HepG2 (cell line): Measurements from ENCODE around the gene ACSM5. TPM values are rescaled to one million over a fixed set of nuclear protein-coding genes. Genes with fewer than 3 reads are reported as not detected.

Source experiments
- GFI1 ChIP-seq: sonication (generic); formaldehyde crosslinking; IDR thresholded peaks from 2 replicates; pipeline ENCODE4 v1.5.0; 2020; ENCODE audit warnings: missing genetic modification reagents, mild to moderate bottlenecking, borderline replicate concordance
- KDM4B ChIP-seq: sonication (generic); formaldehyde crosslinking; IDR thresholded peaks from 2 replicates; pipeline ENCODE4 v1.4.0; 2020; ENCODE audit warnings: missing genetic modification reagents
- KLF15 ChIP-seq: sonication (generic); formaldehyde crosslinking; IDR thresholded peaks from 2 replicates; pipeline ENCODE4 v1.8.1; 2023; ENCODE audit warnings: borderline replicate concordance, mild to moderate bottlenecking, inconsistent platforms, missing genetic modification reagents, mixed read lengths
- MED8 ChIP-seq: sonication (generic); formaldehyde crosslinking; IDR thresholded peaks from 2 replicates; pipeline ENCODE4 v1.8.1; 2023; ENCODE audit warnings: mild to moderate bottlenecking, missing genetic modification reagents; ENCODE audit not compliant: insufficient replicate concordance
- REL ChIP-seq: sonication (generic); formaldehyde crosslinking; conservative IDR thresholded peaks from 2 replicates; pipeline ENCODE4 v1.8.0; 2022; ENCODE audit warnings: mild to moderate bottlenecking, missing genetic modification reagents, moderate library complexity
- RXRB ChIP-seq: IDR thresholded peaks from 2 replicates; pipeline ENCODE4 v1.6.1; 2016; ENCODE audit warnings: borderline replicate concordance, missing genetic modification reagents, missing compliant biosample characterization
- SMAD3 ChIP-seq: sonication (generic); formaldehyde crosslinking; IDR thresholded peaks from 2 replicates; pipeline ENCODE4 v1.4.0; 2020; ENCODE audit warnings: missing genetic modification reagents
- ZBTB26 ChIP-seq: IDR thresholded peaks from 2 replicates; pipeline ENCODE4 v1.6.1; 2016; ENCODE audit warnings: missing compliant biosample characterization, missing genetic modification reagents, borderline replicate concordance
- ZGPAT ChIP-seq: IDR thresholded peaks from 2 replicates; pipeline ENCODE4 v1.6.1; 2016; ENCODE audit warnings: mild to moderate bottlenecking
- ZNF580 ChIP-seq: IDR thresholded peaks from 2 replicates; pipeline ENCODE4 v1.6.1; 2016; ENCODE audit warnings: low read depth, borderline replicate concordance
- ZNF83 ChIP-seq: sonication (generic); formaldehyde crosslinking; IDR thresholded peaks from 2 replicates; pipeline ENCODE4 v1.4.0; 2020; ENCODE audit warnings: missing genetic modification reagents, mild to moderate bottlenecking, borderline replicate concordance
- polyA plus RNA-seq, 8 experiments: library from polyadenylated mRNA; depleted of rRNA in 3 of 8; stranded (reverse) in 7 of 8; unstranded in 1 of 8; fragments of >200 nt; fragmentation: Illumina TruSeq in 4 of 8; extraction: Trizol in 4 of 8; gene quantifications; 2 replicates each; pipeline versions ENCODE4 v1.2.1 to v1.2.3, GENCODE V29; 2011 to 2016; ENCODE audit warnings: low read depth in 4 of 8, missing spikeins in 1 of 8, mixed read lengths in 1 of 8; ENCODE audit not compliant: insufficient read depth in 1 of 8
- total RNA-seq, 5 experiments: library from RNA; depleted of rRNA; stranded (reverse); fragments of >200 nt; fragmentation: Illumina TruSeq; extraction: Trizol; gene quantifications; 2 replicates each; pipeline ENCODE4 v1.2.3, GENCODE V29; 2016; ENCODE audit warnings: low read depth in 1 of 5
- TF ChIP-seq, protein P1 (sequence below): IDR thresholded peaks from 2 replicates; pipeline ENCODE4 v1.6.1; 2016; ENCODE audit warnings: missing compliant biosample characterization, missing genetic modification reagents, borderline replicate concordance
- TF ChIP-seq, protein P2 (sequence below): sonication (generic); formaldehyde crosslinking; IDR thresholded peaks from 2 replicates; pipeline ENCODE4 v1.5.0; 2020; ENCODE audit warnings: mild to moderate bottlenecking, missing genetic modification reagents
- TF ChIP-seq, protein P3 (sequence below): fragments of 450-650 bp; IDR thresholded peaks from 2 replicates; pipeline ENCODE4 v1.6.1; 2016

ACSM5 gene
- total and polyA plus RNA-seq, 2 of the 13 experiments (the other 11 are each of a cell fraction or from before 2014, with no cell fraction given), result 9.1 to 15.0 TPM

DNA sequence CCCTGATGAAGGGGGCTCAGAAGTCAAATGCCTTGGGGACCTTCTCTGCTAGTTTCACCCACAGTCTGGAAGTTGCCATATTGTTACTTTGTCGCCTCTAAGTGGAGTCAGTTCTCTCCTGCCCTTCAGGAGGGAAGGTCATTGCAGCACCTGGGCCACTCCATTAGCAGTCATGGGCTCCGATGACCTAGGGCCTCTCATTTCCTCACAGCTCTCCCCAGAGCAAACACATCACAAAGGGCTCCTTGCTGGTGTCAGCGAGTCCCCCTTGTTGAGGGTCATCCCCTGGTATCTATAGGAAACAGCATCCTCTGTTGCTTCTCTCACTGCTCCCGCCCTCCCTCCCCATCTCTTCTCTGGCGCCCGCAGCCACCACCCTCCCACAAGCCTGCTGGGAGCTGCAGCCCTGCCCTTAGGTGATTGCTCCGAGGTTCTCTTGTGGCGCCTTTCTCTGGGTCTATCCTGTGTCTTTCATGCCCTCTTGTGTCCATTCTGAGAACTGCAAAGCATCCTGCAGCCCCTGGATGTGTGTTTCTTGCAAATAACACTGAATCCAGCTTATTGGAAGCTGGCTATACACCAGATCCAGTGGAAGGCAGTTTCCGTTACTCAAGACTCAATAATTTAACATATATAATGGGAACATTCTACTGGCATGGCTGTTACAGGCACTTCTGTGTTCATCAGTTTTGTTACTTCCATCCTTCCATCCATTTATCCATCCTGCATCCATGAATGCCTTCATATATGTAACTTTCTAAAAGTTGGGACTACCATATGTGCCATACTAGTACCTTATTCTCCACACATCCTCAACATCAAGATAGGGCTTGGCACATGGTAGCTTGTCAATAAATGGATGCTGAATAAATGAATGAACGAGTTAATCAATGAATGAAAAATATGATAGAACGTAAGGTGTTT, 26.0 kb upstream of the ACSM5 start (continued):
- TF ChIP-seq, protein P1, sequence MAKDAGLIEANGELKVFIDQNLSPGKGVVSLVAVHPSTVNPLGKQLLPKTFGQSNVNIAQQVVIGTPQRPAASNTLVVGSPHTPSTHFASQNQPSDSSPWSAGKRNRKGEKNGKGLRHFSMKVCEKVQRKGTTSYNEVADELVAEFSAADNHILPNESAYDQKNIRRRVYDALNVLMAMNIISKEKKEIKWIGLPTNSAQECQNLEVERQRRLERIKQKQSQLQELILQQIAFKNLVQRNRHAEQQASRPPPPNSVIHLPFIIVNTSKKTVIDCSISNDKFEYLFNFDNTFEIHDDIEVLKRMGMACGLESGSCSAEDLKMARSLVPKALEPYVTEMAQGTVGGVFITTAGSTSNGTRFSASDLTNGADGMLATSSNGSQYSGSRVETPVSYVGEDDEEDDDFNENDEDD, result 0 out of 2 replicates have a peak, but pooled peaks have one; percentile 47
- TF ChIP-seq ZNF83 (CRISPR knock-in tag) (no peak), KLF15 (CRISPR knock-in tag) (no peak), ZNF580 (CRISPR knock-in tag) (peak; percentile 43; the same call in 1 of the 2 replicates), MED8 (CRISPR knock-in tag) (no peak), SMAD3 (CRISPR knock-in tag) (0 out of 2 replicates have a peak, but pooled peaks have one; percentile 51), REL (CRISPR knock-in tag) (no peak), RXRB (peak; percentile 60; the same call in 1 of the 2 replicates), GFI1 (CRISPR knock-in tag) (no peak), KDM4B (CRISPR knock-in tag) (peak; percentile 60; the same call in 1 of the 2 replicates), ZBTB26 (CRISPR knock-in tag) (no peak), ZGPAT (CRISPR knock-in tag) (no peak)
- TF ChIP-seq, protein P2, sequence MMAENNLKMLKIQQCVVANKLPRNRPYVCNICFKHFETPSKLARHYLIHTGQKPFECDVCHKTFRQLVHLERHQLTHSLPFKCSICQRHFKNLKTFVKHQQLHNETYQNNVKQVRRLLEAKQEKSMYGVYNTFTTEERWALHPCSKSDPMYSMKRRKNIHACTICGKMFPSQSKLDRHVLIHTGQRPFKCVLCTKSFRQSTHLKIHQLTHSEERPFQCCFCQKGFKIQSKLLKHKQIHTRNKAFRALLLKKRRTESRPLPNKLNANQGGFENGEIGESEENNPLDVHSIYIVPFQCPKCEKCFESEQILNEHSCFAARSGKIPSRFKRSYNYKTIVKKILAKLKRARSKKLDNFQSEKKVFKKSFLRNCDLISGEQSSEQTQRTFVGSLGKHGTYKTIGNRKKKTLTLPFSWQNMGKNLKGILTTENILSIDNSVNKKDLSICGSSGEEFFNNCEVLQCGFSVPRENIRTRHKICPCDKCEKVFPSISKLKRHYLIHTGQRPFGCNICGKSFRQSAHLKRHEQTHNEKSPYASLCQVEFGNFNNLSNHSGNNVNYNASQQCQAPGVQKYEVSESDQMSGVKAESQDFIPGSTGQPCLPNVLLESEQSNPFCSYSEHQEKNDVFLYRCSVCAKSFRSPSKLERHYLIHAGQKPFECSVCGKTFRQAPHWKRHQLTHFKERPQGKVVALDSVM, result no peak
- TF ChIP-seq, protein P3, sequence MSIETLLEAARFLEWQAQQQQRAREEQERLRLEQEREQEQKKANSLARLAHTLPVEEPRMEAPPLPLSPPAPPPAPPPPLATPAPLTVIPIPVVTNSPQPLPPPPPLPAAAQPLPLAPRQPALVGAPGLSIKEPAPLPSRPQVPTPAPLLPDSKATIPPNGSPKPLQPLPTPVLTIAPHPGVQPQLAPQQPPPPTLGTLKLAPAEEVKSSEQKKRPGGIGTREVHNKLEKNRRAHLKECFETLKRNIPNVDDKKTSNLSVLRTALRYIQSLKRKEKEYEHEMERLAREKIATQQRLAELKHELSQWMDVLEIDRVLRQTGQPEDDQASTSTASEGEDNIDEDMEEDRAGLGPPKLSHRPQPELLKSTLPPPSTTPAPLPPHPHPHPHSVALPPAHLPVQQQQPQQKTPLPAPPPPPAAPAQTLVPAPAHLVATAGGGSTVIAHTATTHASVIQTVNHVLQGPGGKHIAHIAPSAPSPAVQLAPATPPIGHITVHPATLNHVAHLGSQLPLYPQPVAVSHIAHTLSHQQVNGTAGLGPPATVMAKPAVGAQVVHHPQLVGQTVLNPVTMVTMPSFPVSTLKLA, result no peak
